Peyer's patch (tissue), 4 donors: ENCODE results near the gene LIPT2. TPM values are rescaled to one million over a fixed set of nuclear protein-coding genes. Genes with fewer than 3 reads are reported as not detected.

Source experiments
- DNase-seq, 3 donors: peaks; one replicate each; pipeline ENCODE4 v3.0.0-alpha.2; 2017 to 2019
- H3K27ac ChIP-seq, 4 donors: fragments of 200-600 bp; sonication (generic); one replicate each; pipeline ENCODE4 v1.5.1; 2016 to 2019
- H3K27me3 ChIP-seq, 2 donors: fragments of 200-600 bp; sonication (generic); one replicate each; pipeline ENCODE4 v1.5.1; 2019
- H3K36me3 ChIP-seq, 3 donors: fragments of 200-600 bp; sonication (generic); one replicate each; pipeline ENCODE4 v1.5.1; 2016 to 2019
- H3K4me1 ChIP-seq, 4 donors: fragments of 200-600 bp; sonication (generic); one replicate each; pipeline ENCODE4 v1.5.1; 2016 to 2019
- H3K4me3 ChIP-seq, 4 donors: fragments of 200-600 bp; sonication (generic); 1 replicate in 3 of 4; 2 replicates in 1 of 4; pipeline ENCODE4 v1.5.1; 2016 to 2019; ENCODE audit warnings: mild to moderate bottlenecking in 1 of 4
- H3K9me3 ChIP-seq, 4 donors: fragments of 200-600 bp; sonication (generic); one replicate each; pipeline ENCODE4 v1.5.1; 2016 to 2019; ENCODE audit warnings: mild to moderate bottlenecking in 1 of 4
- POLR2A ChIP-seq, 2 donors: fragments of 450-650 bp; IDR thresholded peaks; one replicate each; pipeline ENCODE4 v1.5.1; 2017; ENCODE audit warnings: antibody characterized with exemption in 2 of 2, mild to moderate bottlenecking in 2 of 2, moderate library complexity in 2 of 2
- total RNA-seq, 4 donors: library from RNA; depleted of rRNA; stranded (reverse); fragments of >200 nt; gene quantifications; one replicate each; pipeline ENCODE4 v1.1.0, GENCODE V29; 2016
- TF ChIP-seq, protein P1 (sequence below), 6 experiments: fragments of 450-650 bp in 4 of 6; fragments of 200-600 bp in 2 of 6; sonication (generic) in 1 of 6; IDR thresholded peaks; one replicate each; pipeline ENCODE4 v1.5.1; 2017 to 2019; ENCODE audit warnings: antibody characterized with exemption in 6 of 6, mild to moderate bottlenecking in 3 of 6, moderate library complexity in 1 of 6

The LIPT2 gene
- total RNA-seq, 4 donors from 2014 or later: 7.5 to 9.6 (median 7.9) TPM; not detected in 1

DNA sequence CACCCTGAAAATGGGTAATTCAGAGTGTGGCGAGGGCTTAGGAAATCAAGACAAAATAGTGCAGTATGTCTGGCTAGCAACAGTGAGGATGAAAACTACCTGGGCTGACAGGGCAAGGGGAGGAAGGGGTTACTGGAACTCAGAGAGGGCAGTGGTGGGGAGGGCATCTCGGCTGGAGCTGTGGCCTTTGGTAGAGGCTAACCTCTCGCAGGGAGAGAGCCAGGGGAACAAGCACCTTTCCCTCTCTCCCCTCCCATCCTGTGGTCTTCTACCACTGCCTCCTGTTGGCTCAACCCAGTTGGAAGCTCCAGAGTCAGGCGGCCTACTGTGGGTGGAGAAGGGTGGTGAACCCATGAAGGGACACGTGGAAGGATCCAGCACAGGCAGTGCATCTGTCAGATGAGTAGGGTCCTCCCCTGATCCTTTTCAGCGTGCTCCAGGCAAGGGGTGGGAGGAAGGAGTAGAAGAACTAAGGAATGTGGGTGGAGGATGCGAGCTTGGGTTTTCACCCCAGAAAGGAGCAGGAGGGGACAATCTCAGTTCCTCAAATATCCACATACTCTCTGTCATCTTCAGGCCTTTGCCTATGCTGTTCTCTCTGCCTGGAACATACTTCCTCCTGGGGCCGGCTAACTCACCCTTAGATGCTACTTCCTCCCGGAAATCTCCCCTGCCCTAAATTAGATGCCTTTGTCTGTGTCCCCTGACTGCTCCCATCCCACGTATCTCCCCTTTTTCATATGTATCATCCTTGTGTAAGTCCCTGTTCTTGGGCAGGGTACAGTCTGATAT, 19.9 kb downstream of the LIPT2 start:
- no peak for DNase-seq
- no peak overlapping the region for H3K4me3 ChIP-seq
- no peak for TF ChIP-seq POLR2A (IDR thresholded peaks at IDR 0.05)
- TF ChIP-seq, protein P1, sequence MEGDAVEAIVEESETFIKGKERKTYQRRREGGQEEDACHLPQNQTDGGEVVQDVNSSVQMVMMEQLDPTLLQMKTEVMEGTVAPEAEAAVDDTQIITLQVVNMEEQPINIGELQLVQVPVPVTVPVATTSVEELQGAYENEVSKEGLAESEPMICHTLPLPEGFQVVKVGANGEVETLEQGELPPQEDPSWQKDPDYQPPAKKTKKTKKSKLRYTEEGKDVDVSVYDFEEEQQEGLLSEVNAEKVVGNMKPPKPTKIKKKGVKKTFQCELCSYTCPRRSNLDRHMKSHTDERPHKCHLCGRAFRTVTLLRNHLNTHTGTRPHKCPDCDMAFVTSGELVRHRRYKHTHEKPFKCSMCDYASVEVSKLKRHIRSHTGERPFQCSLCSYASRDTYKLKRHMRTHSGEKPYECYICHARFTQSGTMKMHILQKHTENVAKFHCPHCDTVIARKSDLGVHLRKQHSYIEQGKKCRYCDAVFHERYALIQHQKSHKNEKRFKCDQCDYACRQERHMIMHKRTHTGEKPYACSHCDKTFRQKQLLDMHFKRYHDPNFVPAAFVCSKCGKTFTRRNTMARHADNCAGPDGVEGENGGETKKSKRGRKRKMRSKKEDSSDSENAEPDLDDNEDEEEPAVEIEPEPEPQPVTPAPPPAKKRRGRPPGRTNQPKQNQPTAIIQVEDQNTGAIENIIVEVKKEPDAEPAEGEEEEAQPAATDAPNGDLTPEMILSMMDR (IDR thresholded peaks at IDR 0.05): no peak
- no peak overlapping the region for H3K27ac ChIP-seq
- no peaks in the 10 kb centered on the region for H3K4me1 ChIP-seq
- no peaks in the 10 kb centered on the region for H3K9me3 ChIP-seq
- no peaks in the 10 kb centered on the region for H3K27me3 ChIP-seq
- H3K36me3 ChIP-seq: no peaks in the 10 kb centered on the region

DNA sequence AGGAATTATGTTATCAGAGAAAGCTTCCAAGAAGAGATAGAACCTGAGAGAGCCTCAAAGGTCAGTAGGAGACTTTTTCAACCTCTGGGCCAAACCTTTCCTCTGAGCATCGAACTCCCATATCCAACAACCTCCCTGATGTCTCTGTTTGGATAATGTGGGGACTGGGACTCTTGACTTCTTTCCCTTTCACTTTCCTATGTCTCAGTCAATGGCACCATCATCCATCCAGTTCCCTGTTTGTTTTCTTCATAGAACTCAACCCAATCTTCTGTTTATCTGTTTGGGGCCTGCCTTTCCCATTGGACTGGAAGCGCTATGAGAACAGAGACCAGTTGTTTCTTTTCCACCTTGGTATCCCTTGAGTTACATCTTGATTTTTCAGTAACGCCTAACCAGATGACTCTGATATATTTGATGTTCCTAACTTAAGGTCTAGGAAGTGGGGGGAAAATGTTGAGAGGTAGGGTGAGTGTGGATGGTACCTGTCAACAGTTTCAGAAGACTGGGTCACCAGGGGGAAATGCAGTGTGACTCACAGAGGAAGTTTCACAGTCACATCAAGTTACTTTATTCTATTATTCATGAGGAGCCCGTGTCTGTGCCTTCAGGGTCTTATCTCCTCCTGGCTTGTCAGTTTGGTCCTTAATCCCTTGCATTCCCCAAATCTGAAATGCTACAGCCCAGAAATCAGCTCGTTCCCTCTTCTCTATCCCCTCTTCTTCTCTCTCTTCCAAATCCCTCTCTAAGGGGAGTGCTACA, 21.7 kb downstream of the LIPT2 start:
- Histone ChIP-seq H3K4me3 (no peak overlapping the region), H3K4me1 (peaks cover 0 to 8% (median 0%) of the 10 kb centered on the region in 4 donors), H3K9me3 (no peaks in the 10 kb centered on the region), H3K27ac (no peak overlapping the region), H3K27me3 (no peaks in the 10 kb centered on the region), H3K36me3 (no peaks in the 10 kb centered on the region)
- TF ChIP-seq POLR2A (IDR thresholded peaks at IDR 0.05): no peak
- TF ChIP-seq, protein P1 (IDR thresholded peaks at IDR 0.05): no peak
- no peak for DNase-seq

GRCh38 chr11:74471037-74471436, 22.5 kb downstream of the LIPT2 start:
- H3K4me1 ChIP-seq: peaks cover 0 to 12% (median 0%) of the 10 kb centered on the region in 4 donors
- no peak for TF ChIP-seq POLR2A (IDR thresholded peaks at IDR 0.05)
- TF ChIP-seq, protein P1 (IDR thresholded peaks at IDR 0.05): no peak
- H3K9me3 ChIP-seq: no peaks in the 10 kb centered on the region
- H3K36me3 ChIP-seq: no peaks in the 10 kb centered on the region
- no peak overlapping the region for H3K4me3 ChIP-seq
- no peaks in the 10 kb centered on the region for H3K27me3 ChIP-seq
- no peak overlapping the region for H3K27ac ChIP-seq
- DNase-seq: no peak

DNA sequence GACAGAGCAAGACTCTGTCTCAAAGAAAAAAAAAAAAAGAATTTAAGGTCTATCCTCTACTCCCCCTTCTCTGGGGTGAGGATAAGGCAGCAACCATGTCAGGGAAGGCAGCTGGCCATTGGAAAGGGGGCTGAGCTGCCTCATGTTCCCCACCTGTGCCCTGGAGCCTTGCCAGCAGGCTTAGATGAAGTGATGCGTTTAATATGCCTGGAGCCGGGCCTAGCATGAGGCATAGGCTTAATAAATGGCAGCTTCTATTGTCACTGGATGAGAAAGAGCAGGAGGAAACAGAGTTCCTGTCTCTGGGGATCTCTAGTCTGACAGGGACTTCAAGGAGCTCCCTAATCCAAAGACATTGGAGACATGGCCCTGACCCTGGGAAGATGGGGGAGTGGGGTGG, 23.0 kb downstream of the LIPT2 start:
- peaks cover 0 to 17% (median 0%) of the 10 kb centered on the region in 4 donors for H3K4me1 ChIP-seq

GRCh38 chr11:74468936-74469335, 24.6 kb downstream of the LIPT2 start:
- DNase-seq: no peak

More for the DNA sequence above, 23.0 kb downstream of the LIPT2 start:
- H3K4me3 ChIP-seq: no peak overlapping the region
- H3K9me3 ChIP-seq: no peaks in the 10 kb centered on the region
- no peaks in the 10 kb centered on the region for H3K36me3 ChIP-seq
- H3K27ac ChIP-seq: no peak overlapping the region
- TF ChIP-seq, protein P1 (IDR thresholded peaks at IDR 0.05): no peak
- no peak for TF ChIP-seq POLR2A (IDR thresholded peaks at IDR 0.05)
- no peak for DNase-seq
- H3K27me3 ChIP-seq: no peaks in the 10 kb centered on the region

More at GRCh38 chr11:74468936-74469335, 24.6 kb downstream of the LIPT2 start:
- no peaks in the 10 kb centered on the region for H3K36me3 ChIP-seq
- H3K27me3 ChIP-seq: no peaks in the 10 kb centered on the region
- peaks cover 0 to 28% (median 0%) of the 10 kb centered on the region in 4 donors for H3K4me1 ChIP-seq
- no peak overlapping the region for H3K4me3 ChIP-seq
- no peaks in the 10 kb centered on the region for H3K9me3 ChIP-seq
- TF ChIP-seq, protein P1 (IDR thresholded peaks at IDR 0.05): no peak
- no peak overlapping the region for H3K27ac ChIP-seq
